HepG2 (cell line): ENCODE measurements around the gene SGK1. TPM values are rescaled to one million over a fixed set of nuclear protein-coding genes. Genes with fewer than 3 reads are reported as not detected.

Source experiments
- BCL6 ChIP-seq: IDR thresholded peaks from 2 replicates; pipeline ENCODE4 v1.6.1; 2016; ENCODE audit warnings: missing genetic modification reagents, missing compliant biosample characterization
- CBFB ChIP-seq: sonication (generic); formaldehyde crosslinking; IDR thresholded peaks from 2 replicates; pipeline ENCODE4 v1.4.0; 2020; ENCODE audit warnings: missing genetic modification reagents
- DPF2 ChIP-seq: sonication (generic); formaldehyde crosslinking; IDR thresholded peaks from 2 replicates; pipeline ENCODE4 v1.4.0; 2020; ENCODE audit warnings: mild to moderate bottlenecking, low read depth, missing genetic modification reagents, borderline replicate concordance
- GZF1 ChIP-seq: sonication (generic); formaldehyde crosslinking; IDR thresholded peaks from 2 replicates; pipeline ENCODE4 v1.5.1; 2020; ENCODE audit warnings: mild to moderate bottlenecking, missing genetic modification reagents
- HNF4G ChIP-seq, 2 experiments: sonication (generic) in 1 of 2; formaldehyde crosslinking in 1 of 2; IDR thresholded peaks; 2 replicates each; pipeline versions ENCODE4 v1.4.0 to v1.6.1; 2011 to 2020; ENCODE audit warnings: borderline replicate concordance in 2 of 2, low read depth in 2 of 2, mild to moderate bottlenecking in 2 of 2, low read length in 1 of 2, missing genetic modification reagents in 1 of 2, moderate library complexity in 1 of 2
- KAT8 ChIP-seq: IDR thresholded peaks from 2 replicates; pipeline ENCODE4 v1.6.1; 2016; ENCODE audit warnings: missing genetic modification reagents, missing compliant biosample characterization
- MED1 ChIP-seq: sonication (generic); formaldehyde crosslinking; IDR thresholded peaks from 2 replicates; pipeline ENCODE4 v1.4.0; 2020; ENCODE audit warnings: missing genetic modification reagents
- PHF8 ChIP-seq: sonication (generic); formaldehyde crosslinking; IDR thresholded peaks from 2 replicates; pipeline ENCODE4 v1.5.0; 2020; ENCODE audit warnings: missing genetic modification reagents
- RFX3 ChIP-seq: IDR thresholded peaks from 2 replicates; pipeline ENCODE4 v1.6.1; 2016; ENCODE audit warnings: missing biosample characterization, missing genetic modification reagents
- SAP130 ChIP-seq: IDR thresholded peaks from 2 replicates; pipeline ENCODE4 v1.6.1; 2016; ENCODE audit warnings: low read depth
- SETDB1 ChIP-seq: sonication (generic); formaldehyde crosslinking; IDR thresholded peaks from 2 replicates; pipeline ENCODE4 v1.5.1; 2020; ENCODE audit warnings: missing genetic modification reagents, mild to moderate bottlenecking, borderline replicate concordance
- SP140L ChIP-seq: sonication (generic); formaldehyde crosslinking; IDR thresholded peaks from 2 replicates; pipeline ENCODE4 v1.4.0; 2020; ENCODE audit warnings: missing genetic modification reagents, borderline replicate concordance
- TARDBP ChIP-seq: sonication (generic); formaldehyde crosslinking; IDR thresholded peaks from 2 replicates; pipeline ENCODE4 v1.8.0; 2022; ENCODE audit warnings: mild to moderate bottlenecking, missing genetic modification reagents
- ZNF124 ChIP-seq: sonication (generic); formaldehyde crosslinking; IDR thresholded peaks from 2 replicates; pipeline ENCODE4 v1.4.0; 2020; ENCODE audit warnings: missing genetic modification reagents
- ZNF207 ChIP-seq: fragments of 450-650 bp; IDR thresholded peaks from 2 replicates; pipeline ENCODE4 v1.6.1; 2016; ENCODE audit warnings: antibody characterized with exemption, borderline replicate concordance
- ZNF441 ChIP-seq: sonication (generic); formaldehyde crosslinking; IDR thresholded peaks from 2 replicates; pipeline ENCODE4 v1.7.0; 2021; ENCODE audit warnings: missing genetic modification reagents, borderline replicate concordance
- ZNF549 ChIP-seq: sonication (generic); formaldehyde crosslinking; IDR thresholded peaks from 2 replicates; pipeline ENCODE4 v1.5.0; 2020; ENCODE audit warnings: missing genetic modification reagents
- ZNF670 ChIP-seq: sonication (generic); formaldehyde crosslinking; IDR thresholded peaks from 2 replicates; pipeline ENCODE4 v1.8.0; 2022; ENCODE audit warnings: mild to moderate bottlenecking, missing genetic modification reagents, borderline replicate concordance
- ZSCAN9 ChIP-seq: IDR thresholded peaks from 2 replicates; pipeline ENCODE4 v1.6.1; 2016; ENCODE audit warnings: borderline replicate concordance
- polyA plus RNA-seq, 8 experiments: library from polyadenylated mRNA; depleted of rRNA in 3 of 8; stranded (reverse) in 7 of 8; unstranded in 1 of 8; fragments of >200 nt; fragmentation: Illumina TruSeq in 4 of 8; extraction: Trizol in 4 of 8; gene quantifications; 2 replicates each; pipeline versions ENCODE4 v1.2.1 to v1.2.3, GENCODE V29; 2011 to 2016; ENCODE audit warnings: low read depth in 4 of 8, missing spikeins in 1 of 8, mixed read lengths in 1 of 8; ENCODE audit not compliant: insufficient read depth in 1 of 8
- total RNA-seq, 5 experiments: library from RNA; depleted of rRNA; stranded (reverse); fragments of >200 nt; fragmentation: Illumina TruSeq; extraction: Trizol; gene quantifications; 2 replicates each; pipeline ENCODE4 v1.2.3, GENCODE V29; 2016; ENCODE audit warnings: low read depth in 1 of 5
- TF ChIP-seq, protein P1 (sequence below): sonication (generic); formaldehyde crosslinking; IDR thresholded peaks from 2 replicates; pipeline ENCODE4 v1.8.1; 2022; ENCODE audit warnings: low read depth, mild to moderate bottlenecking, missing genetic modification reagents
- TF ChIP-seq, protein P2 (sequence below): sonication (generic); formaldehyde crosslinking; IDR thresholded peaks from 2 replicates; pipeline ENCODE4 v1.5.1; 2020; ENCODE audit warnings: missing genetic modification reagents, mild to moderate bottlenecking, borderline replicate concordance
- TF ChIP-seq, protein P3 (sequence below): sonication (generic); formaldehyde crosslinking; conservative IDR thresholded peaks from 2 replicates; pipeline ENCODE4 v1.4.0; 2020; ENCODE audit warnings: missing genetic modification reagents

SGK1 gene
- total and polyA plus RNA-seq, 2 of the 13 experiments (the other 11 are each of a cell fraction or from before 2014, with no cell fraction given) = 56.1 to 56.2 TPM

DNA sequence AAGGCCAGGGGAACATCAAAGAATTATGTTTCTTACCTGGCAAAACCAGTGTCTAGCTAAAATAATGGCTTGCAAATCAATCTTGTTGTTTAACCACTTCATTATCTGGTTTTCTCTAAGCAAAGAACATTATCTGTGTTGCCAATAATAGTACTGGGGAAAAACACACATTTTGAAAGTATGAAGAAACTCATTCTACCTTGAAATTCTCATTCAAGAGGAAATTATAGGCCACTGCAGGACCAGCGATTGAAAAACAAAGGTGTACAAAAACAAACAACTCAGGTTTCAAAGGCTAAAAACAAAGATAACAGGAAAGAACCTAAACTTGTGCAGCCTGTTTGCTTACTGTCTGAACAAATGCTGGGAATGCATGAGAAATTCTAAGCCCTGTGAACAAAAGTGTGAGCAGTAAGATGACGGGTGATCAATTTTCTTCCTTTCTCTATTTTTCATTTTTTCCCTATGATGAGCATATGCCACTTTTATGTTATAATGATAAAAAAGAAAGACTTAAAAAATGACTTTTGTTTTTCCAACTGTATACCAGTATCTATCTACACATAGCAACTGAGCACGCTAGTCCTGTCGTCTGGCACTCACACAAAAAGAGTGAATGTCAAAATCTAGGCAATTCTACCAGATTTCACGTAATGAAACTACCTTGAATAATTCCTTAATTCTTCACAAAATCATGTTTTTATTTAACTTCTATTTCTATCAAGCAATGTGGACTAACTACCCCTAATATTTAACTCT lies 117.9 kb downstream of the SGK1 start (continued):
- TF ChIP-seq, protein P1, sequence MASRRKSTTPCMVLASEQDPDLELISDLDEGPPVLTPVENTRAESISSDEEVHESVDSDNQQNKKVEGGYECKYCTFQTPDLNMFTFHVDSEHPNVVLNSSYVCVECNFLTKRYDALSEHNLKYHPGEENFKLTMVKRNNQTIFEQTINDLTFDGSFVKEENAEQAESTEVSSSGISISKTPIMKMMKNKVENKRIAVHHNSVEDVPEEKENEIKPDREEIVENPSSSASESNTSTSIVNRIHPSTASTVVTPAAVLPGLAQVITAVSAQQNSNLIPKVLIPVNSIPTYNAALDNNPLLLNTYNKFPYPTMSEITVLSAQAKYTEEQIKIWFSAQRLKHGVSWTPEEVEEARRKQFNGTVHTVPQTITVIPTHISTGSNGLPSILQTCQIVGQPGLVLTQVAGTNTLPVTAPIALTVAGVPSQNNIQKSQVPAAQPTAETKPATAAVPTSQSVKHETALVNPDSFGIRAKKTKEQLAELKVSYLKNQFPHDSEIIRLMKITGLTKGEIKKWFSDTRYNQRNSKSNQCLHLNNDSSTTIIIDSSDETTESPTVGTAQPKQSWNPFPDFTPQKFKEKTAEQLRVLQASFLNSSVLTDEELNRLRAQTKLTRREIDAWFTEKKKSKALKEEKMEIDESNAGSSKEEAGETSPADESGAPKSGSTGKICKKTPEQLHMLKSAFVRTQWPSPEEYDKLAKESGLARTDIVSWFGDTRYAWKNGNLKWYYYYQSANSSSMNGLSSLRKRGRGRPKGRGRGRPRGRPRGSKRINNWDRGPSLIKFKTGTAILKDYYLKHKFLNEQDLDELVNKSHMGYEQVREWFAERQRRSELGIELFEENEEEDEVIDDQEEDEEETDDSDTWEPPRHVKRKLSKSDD (CRISPR knock-in tag) = no peak
- TF ChIP-seq HNF4G (IDR thresholded peaks at IDR 0.05; ENCODE audit: borderline replicate concordance, low read depth, low read length) (peak; percentile 66), HNF4G (CRISPR knock-in tag; IDR thresholded peaks at IDR 0.05; ENCODE audit: borderline replicate concordance, low read depth) (no peak), SETDB1 (CRISPR knock-in tag) (no peak), ZNF670 (CRISPR knock-in tag) (peak; percentile 67; the same call in 1 of the 2 replicates), SP140L (CRISPR knock-in tag) (peak; percentile 56; the same call in 1 of the 2 replicates), ZSCAN9 (CRISPR knock-in tag) (peak; percentile 89; the same call in 1 of the 2 replicates), ZNF207 (no peak), BCL6 (CRISPR knock-in tag) (peak; percentile 94), RFX3 (CRISPR knock-in tag) (0 out of 2 replicates have a peak, but pooled peaks have one; percentile 5), DPF2 (CRISPR knock-in tag) (peak; percentile 93), ZNF549 (CRISPR knock-in tag) (no peak), TARDBP (CRISPR knock-in tag) (peak; percentile 96), SAP130 (CRISPR knock-in tag) (peak; percentile 89), CBFB (CRISPR knock-in tag) (peak; percentile 75; the same call in 1 of the 2 replicates), GZF1 (CRISPR knock-in tag) (no peak), PHF8 (CRISPR knock-in tag) (peak; percentile 37; the same call in 1 of the 2 replicates), ZNF441 (CRISPR knock-in tag) (no peak), KAT8 (CRISPR knock-in tag) (peak; percentile 86), MED1 (CRISPR knock-in tag) (peak; percentile 99), ZNF124 (CRISPR knock-in tag) (peak; percentile 67; the same call in 1 of the 2 replicates)
- TF ChIP-seq, protein P2, sequence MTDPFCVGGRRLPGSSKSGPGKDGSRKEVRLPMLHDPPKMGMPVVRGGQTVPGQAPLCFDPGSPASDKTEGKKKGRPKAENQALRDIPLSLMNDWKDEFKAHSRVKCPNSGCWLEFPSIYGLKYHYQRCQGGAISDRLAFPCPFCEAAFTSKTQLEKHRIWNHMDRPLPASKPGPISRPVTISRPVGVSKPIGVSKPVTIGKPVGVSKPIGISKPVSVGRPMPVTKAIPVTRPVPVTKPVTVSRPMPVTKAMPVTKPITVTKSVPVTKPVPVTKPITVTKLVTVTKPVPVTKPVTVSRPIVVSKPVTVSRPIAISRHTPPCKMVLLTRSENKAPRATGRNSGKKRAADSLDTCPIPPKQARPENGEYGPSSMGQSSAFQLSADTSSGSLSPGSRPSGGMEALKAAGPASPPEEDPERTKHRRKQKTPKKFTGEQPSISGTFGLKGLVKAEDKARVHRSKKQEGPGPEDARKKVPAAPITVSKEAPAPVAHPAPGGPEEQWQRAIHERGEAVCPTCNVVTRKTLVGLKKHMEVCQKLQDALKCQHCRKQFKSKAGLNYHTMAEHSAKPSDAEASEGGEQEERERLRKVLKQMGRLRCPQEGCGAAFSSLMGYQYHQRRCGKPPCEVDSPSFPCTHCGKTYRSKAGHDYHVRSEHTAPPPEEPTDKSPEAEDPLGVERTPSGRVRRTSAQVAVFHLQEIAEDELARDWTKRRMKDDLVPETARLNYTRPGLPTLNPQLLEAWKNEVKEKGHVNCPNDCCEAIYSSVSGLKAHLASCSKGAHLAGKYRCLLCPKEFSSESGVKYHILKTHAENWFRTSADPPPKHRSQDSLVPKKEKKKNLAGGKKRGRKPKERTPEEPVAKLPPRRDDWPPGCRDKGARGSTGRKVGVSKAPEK (CRISPR knock-in tag) = peak; percentile 25; the same call in 1 of the 2 replicates
- TF ChIP-seq, protein P3, sequence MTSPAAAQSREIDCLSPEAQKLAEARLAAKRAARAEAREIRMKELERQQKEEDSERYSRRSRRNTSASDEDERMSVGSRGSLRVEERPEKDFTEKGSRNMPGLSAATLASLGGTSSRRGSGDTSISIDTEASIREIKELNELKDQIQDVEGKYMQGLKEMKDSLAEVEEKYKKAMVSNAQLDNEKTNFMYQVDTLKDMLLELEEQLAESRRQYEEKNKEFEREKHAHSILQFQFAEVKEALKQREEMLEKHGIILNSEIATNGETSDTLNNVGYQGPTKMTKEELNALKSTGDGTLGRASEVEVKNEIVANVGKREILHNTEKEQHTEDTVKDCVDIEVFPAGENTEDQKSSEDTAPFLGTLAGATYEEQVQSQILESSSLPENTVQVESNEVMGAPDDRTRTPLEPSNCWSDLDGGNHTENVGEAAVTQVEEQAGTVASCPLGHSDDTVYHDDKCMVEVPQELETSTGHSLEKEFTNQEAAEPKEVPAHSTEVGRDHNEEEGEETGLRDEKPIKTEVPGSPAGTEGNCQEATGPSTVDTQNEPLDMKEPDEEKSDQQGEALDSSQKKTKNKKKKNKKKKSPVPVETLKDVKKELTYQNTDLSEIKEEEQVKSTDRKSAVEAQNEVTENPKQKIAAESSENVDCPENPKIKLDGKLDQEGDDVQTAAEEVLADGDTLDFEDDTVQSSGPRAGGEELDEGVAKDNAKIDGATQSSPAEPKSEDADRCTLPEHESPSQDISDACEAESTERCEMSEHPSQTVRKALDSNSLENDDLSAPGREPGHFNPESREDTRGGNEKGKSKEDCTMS (CRISPR knock-in tag) = no peak
